Stimulated activated naive CD4-positive, alpha-beta T cell (primary cell): Measurements from ENCODE around the gene ZFHX2.
"Not testable (repeated sequence)": the region's sequence is repeated elsewhere in the genome, so short reads cannot be mapped to it uniquely, and the experiment has no call there.

Experiments
- DNase-seq, 6 experiments: peaks; one replicate each; lab custom pipeline; 2025; lab: John Stamatoyannopoulos, UW

The ZFHX2 gene

DNA sequence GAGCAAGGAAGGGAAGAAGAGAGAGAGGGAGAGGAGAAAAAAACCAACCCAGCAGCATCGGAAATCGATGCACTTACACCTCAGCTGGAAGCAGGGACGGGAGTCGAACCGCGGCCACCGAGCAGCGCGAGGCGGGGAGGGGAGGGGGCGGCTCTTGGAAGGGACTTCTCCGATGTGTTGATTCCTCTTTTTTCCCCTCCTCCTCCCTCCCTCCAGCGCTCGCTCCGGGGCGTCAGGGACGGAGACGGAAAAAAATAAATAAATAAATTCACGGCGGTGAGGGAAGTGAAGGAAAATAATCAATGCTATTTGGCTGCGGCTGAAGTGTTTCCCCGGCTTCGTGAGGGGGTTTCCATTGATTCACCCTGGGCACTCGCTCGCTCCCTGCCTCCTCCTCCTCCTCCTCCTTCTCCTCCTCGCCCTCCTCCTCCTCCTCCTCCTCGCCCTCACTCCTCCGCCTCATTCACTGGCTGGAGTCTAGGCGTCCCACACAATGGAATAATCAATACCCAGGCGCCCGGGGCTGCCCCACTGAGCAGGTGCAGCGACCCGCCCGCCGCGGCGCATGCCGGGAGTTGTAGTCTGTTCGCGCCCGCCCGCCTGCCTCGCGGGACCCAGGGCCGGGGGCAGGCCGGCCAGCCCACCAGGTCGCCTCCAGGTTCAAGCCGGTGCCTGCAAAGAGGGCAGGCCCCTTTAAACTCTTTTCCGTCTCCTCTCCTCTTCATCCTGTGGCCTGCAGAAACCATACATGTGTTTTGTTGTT, at the start of gene ZFHX2:
Gene ZFHX2 (minus strand): TSS at position 500 of the 763 bp plus-strand sequence. CDS start 16,440 bp downstream, outside the sequence.
- peak; percentile 32 to 71 (median 62) for DNase-seq

DNA sequence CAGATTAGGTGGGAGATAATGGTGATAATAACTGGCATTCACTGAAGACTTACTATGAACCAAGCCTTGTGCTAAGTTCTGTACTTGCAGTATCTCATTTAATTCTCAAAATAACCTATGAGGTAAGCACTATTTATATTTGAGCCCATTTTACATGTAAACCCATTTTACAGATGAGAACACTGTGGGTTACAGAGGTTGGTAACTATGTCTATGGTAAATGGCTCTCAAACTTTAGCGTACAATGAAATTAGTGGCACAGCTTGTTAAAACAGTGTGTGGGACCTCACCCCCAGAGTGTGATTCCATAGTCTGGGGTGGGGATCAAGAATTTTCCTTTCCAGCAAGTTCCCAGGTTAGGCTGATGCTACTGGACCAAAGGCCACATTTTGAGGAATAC, 49.2 kb upstream of the ZFHX2 start:
- DNase-seq, result no peak

DNA sequence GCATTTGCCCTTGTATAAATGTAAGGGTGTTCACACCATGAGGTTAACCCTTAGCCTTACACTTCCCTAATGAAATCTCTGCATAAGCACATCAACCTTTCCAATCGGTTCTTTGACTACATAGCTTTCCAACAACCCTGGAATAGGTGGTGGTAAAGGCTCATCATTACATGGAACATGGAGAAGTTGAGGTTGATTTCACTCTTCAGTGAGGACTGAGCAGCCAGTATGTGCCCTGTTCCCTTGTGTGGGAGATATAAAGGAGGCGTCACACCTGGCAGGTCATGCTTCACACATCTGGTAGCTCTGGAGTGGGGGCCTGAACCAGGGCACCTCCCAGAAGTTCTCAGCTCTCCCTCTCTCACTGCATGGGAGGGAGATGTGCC, 48.8 kb upstream of the ZFHX2 start:
- DNase-seq, result no peak

DNA sequence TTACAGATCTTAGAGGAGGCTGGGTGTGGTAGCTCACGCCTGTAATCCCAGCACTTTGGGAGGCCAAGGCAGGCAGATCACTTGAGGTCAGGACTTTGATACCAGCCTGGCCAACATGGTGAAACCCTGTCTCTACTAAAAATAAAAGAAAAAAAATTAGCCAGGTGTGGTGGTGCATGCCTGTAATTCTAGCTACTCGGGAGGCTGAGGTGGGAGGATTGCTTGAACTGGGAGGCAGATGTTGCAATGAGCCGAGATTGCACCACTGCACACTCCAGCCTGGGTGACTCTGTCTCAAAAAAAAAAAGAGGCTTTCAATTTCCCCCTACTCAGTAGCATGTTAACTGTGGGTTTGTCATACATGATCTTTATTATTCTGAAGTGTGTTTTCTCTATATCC, 42.6 kb upstream of the ZFHX2 start:
- DNase-seq, result not testable (repeated sequence)

DNA sequence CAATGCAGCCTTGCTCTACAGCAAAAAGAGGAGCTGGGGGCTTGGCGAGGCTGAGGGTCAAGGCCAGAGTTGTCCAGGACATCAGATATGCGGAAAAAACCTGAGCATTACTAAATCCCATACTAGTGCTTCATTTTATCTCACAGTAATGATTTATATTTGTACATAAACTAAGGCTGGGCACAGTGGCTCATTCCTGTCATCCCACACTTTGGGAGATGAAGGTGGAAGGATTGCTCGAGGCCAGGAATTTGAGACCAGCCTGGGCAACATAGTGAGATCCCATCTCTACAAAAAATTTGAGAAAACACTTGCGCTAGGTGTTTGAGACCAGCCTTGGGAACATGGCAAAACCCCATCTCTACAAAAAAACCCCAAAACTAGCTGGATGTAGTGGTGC, 38.6 kb upstream of the ZFHX2 start:
- no peak for DNase-seq

DNA sequence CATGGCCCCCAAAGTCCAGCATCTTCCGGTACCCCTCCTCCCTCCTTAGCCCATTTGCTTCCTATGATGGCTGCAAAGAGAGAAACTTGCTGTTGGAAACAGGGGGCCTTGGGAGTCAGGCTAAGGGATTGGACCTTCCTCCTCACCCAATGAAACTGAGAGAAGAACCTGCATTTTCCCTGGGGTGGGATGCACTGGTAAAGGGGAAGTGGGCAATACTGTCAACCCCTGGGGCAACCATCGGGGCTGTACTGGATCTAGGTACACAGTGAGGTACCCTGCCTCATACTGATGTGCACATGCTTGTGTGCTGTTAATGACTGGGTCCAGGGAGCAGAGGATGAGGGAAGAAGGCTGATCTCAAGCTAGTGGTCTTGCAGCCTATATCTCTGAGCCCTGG, 38.0 kb upstream of the ZFHX2 start:
- DNase-seq, result no peak

DNA sequence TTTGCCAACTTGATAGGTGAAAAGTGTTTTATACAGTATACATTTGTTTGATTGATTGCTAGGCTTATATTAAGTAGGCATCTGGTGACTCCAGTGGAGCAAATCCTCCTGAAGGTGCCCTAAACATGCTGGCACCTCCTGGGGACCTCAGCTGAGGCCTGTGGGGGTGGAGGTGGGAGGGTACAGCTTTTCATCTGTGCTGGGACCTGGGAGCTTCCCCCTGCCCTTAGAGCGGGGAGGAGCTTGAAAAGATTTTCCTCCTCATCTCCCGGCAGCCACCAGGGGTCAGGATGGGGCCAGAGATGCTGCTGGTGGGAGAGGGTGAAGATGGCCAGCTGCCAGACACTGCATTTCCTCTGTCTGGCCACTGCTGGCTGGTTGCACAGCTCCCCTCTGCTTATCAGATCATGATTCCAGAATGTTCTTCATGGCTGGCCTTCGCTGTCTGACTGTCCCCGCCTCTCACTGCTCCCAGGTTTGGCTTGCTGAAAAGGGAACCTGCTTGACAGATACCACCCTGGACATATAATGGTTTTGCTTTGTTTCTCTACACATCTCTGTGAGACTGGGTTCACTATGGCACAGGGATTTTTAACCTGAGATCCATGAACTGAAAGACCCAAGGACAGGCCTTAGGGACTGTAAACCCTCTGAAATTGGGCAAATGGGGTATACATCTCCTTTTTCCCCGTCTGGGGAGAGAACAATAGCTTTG, 37.5 kb upstream of the ZFHX2 start:
- peak; percentile 70 to 81 (median 74) for DNase-seq

DNA sequence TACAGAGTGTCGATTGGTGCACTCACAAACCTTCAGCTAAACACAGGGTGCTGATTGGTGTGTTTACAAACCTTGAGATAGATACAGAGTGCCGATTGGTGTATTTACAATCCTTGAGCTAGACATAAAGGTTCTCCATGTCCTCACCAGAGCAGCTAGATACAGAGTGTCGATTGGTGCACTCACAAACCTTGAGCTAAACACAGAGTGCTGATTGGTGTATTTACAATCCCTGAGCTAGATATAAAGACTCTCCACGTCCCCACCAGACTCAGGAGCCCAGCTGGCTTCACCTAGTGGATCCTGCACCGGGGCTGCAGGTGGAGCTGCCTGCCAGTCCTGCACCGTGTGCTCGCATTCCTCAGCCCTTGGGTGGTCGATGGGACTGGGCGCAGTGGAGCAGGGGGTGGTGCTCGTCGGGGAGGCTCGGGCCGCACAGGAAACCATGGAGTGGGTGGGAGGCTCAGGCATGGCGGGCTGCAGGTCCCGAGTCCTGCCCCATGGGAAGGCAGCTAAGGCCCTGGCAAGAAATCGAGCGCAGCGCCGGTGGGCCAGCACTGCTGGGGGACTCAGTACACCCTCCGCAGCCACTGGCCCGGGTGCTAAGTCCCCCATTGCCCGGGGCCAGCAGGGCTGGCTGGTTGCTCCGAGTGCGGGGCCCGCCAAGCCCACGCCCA, 33.1 kb upstream of the ZFHX2 start:
- not testable (repeated sequence) for DNase-seq

DNA sequence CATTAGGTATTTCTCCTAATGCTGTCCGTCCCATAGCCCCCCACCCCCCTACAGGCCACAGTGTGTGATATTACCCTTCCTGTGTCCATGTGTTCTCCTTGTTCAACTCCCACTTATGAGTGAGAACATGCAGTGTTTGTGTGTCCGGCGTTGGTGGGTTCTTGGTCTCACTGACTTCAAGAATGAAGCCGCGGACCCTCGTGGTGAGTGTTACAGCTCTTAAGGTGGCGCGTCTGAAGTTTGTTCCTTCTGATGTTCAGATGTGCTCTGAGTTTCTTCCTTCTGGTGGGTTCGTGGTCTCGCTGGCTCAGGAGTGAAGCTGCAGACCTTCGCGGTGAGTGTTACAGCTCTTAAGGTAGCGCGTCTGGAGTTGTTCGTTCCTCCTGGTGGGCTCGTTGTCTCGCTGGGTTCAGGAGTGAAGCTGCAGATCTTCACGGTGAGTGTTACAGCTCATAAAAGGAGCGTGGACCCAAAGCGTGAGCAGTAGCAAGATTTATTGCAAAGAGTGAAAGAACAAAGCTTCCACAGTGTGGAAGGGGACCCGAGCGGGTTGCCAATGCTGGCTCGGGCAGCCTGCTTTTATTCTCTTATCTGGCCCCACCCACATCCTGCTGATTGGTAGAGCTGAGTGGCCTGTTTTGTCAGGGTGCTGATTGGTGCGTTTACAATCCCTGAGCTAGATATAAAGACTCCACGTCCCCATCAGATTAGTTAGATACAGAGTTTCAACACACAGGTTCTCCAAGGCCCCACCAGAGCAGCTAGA, 32.4 kb upstream of the ZFHX2 start:
- not testable (repeated sequence) for DNase-seq

DNA sequence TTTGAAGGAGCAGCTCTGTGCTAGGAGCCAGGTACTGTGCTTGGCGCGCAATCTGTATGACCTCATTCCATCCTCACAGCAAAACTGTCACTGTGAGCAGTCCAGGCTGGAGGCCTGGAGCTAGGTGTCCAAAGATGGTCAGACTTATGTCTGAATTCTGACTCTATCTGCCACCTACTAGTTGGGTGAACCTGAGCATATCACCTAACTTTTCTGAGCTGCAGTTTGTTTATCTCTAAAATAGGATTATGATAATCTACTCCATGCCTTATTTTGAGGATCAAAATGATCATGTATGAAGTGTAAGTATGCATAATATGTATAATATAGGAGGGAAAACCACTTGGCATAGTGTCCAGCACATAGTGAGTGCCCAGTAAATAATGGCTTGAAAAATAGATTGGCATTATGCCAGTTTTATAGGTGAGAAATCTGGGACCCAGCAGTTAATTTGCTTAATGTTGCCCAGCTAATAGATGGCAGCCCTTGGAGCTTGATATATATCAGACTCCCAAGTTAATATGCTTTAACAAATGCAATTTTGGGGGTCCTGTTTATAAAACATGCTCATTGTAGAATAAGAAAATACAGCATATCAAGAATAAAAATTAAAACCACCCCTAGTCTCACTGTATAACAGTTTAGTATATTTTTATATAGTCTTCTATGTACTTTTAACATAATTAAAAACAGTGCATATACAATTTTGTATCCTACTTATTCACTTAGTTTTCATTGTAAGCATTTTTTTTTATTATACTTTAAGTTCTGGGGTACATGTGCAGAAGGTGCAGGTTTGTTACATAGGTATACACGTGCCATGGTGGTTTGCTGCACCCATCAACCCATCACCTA, 31.6 kb upstream of the ZFHX2 start:
- DNase-seq, result no peak

DNA sequence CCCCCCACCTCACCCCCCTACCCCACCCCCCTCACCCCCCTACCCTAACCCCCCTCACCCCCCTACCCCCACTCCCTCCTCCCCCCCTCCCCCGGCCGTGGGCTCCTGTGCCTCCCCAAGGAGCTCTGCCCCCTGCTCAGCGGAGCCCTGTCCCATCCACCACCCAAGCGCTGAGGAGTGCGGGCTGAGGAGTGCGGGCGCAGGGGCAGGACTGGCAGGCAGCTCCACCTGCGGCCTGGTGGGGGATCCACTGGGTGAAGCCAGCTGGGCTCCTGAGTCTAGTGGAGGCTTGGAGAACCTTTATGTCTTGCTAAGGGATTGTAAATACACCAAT, 29.4 kb upstream of the ZFHX2 start:
- no peak for DNase-seq

DNA sequence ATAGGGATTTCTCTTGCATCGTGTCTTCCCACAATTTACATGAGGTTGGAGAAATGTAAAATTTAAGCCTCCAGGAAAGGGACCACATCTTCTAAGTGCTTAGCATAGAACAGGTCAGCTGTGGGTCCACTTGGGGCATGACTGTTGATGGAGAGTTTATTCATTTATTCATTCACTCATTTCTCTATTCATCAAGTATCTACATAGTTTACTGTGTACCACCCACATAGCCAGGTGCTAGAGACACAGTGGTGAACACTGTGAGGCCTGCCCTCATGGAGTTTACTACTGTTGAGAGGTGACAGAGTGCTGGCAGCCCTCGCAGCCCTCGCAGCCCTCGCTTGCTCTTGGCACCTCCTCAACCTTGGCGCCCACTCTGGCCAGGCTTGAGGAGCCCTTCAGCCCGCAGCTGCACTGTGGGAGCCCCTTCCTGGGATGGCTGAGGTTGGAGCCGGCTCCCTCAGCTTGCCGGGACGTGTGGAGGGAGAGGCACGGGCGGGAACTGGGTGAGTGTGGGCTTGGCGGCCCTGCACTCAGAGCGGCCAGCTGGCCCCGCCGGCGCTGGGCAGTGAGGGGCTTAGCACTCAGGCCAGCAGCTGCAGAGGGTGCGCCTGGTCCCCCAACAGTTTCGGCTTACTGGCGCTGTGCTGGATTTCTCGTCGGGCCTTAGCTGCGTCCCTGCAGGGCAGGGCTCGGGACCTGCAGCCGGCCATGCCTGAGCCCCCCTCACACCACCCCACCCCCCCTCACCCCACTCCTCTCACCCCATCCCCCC, 28.8 kb upstream of the ZFHX2 start:
- DNase-seq, result no peak

DNA sequence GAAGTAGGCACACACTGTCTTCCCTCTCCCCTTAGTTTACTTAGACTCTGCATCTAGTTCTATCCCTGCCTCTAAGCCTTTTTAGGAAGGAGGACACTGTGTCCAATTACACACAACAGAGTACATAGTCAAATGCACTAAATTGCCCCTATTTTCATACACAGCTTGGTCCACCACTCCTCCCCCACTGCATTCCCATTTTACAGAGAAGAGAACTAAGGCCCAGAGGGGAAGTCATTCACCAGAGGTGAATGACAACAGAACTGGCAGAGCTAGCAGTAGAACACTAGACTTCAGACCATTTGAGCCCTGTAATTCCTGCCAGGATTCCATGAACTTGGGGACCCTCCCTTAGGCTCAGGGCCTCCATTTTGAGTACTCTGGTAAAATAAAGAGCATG, 28.2 kb upstream of the ZFHX2 start:
- no peak for DNase-seq

DNA sequence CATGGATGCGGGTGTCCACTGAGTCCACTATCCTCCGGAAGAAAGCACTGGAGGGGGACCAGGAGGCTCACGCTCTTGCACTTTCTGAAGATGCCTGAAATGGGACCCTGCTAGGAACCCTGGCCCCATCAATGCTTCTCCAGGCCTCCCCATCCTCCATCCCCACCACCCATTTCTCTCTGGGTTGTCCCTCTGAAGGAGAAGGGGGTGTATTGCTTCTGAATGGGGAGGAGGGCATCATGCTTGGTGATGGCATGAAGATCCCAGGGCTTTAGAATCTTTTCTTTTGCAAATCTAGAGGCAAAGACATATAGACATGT, 27.7 kb upstream of the ZFHX2 start:
- no peak for DNase-seq

DNA sequence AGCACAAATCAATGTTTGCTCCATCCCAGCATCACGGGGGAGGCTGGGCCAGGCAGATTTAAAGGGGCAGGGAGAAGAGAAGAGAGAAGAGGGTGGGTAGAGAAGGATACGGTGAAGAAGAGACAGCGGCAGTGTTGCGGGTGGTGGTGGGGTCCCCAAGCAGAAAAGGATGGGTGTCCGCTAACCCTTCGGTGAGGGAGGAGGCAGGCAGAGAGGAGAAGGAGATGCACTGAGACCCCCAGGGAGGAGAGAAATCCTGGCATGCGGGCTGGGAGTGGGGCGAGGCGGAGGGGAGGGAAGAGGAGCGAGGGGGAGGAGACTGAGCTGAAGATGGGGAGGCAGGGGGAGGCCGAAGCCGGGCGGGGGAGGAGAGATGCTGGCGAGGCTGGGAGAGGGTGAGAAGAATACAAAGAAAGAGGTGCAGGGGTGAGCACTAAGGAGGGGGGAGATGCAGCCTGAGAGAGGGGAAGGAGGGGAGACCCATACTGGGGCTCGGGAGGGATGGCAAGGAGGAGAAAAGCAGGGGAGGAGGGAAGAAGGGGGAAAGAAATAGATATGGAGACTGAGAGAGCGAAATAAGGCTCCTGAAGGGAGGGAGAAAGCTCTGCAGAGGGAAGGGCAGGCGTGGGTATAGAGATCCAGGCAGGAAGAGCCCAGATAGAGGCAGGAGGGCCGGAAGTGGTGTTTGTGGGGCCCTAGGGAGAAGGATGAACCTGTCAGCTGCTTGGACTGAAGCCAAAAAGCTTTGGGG, 27.2 kb upstream of the ZFHX2 start, which contains the start of gene JPH4:
Gene JPH4 (minus strand): TSS at position 231 of the 751 bp plus-strand sequence. CDS start 1,337 bp downstream, outside the sequence.
- no peak for DNase-seq

DNA sequence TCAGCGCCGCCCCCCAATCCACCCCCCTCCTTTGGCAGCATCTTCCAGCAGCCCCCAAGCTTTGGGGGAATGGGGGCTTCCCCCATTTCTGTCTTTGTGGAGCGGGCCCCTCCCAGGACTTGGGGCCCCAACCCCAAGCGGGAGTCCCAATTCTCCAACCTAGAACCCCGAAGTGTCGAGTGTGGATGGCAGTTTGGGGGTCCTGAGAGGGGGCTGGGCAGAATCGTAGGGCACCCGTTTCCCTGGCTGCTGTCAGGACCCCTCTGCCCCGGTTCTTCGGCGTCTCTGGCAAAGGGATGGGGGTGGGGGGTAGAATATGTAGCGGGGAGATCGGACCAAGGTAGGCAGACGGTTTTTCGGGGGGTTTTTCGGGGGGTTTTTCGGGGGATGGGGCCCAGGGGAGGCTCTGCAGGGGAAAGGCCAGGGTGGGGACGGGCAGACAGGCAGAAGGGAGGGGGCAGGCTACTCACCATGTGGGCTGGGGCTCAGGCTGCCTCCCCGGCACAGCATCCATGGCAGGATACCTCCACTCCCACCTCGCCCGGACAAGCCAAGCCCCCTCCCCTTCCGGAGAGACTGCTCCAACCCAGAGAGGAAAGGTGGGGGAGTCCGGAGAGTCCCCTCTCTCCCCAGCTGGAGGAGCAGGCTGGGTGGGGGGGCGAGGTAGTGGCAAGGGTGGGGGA, 26.3 kb upstream of the ZFHX2 start:
- DNase-seq, result no peak

DNA sequence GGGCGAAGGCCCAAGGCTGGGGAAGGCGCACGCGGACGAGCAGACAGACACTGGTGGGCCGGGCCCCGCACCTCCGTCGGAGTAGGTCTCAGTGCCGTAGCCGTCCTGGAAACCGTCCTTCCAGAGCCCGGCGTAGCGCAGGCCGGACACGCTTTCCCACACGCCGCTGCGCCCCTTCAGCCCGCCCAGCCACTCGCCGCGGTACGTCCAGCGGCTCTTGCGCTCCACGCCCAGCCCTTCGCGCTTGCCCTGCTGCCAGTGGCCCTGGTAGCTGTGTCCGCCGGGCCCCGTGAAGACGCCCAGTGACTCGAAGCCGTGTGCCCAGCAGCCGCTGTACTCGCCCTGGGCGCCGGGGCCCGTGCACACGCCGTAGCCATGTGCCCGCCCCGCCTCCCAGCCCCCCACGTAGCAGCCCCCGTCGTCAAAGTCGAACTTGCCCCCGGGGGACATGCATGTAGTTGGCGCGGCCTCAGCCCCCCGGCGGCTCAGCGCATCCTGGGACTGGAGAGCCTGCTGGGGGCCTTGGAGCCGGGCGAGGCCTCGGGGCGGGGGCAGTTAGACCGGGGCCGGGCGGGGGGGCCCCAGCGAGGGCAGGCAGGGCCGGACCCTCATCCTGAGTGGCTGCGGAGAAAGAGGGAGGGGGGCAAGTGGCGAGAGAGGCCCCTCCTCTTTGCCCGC, 25.6 kb upstream of the ZFHX2 start:
- peak in 1 of 6 experiments; percentile 40 for DNase-seq

DNA sequence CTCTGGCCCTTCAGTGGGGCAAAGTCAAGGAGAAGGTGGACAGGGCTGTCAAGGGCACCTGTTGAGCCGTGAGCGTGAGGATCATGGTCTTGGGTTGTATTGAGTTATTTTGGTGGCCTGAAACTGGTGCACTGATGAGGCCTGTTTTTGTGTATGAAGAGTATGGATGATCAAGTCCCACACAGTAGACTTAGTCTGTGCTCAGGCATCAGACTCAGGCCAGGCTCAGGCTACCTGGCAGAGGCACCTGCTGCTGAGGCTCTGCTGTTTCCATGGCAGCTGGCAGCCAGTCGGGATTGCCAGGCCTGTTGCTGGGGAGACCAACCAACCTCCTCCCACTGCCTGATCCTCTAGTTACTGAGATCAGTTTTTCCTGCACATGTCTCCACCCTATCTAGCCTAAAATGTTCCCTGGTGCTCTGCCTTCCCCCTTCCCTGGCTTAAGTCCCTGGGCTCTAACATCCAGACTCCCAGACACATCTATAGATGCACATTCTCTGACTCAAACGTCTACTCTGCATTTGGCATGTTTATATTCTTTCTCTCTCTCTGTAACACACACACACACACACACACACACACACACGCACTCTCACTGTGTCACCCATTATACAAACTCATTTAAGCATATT, 21.9 kb upstream of the ZFHX2 start:
- DNase-seq, result no peak
